Cardiac septum (tissue), 1 donor: ENCODE data around the gene FGF14. TPM values are rescaled to one million over a fixed set of nuclear protein-coding genes. Genes with fewer than 3 reads are reported as not detected.
"Not testable (repeated sequence)": the region's sequence is repeated elsewhere in the genome, so short reads cannot be mapped to it uniquely, and the experiment has no call there.

Experiments
- DNase-seq: peaks from one replicate; pipeline ENCODE4 v3.0.0-alpha.2; 2020; ENCODE audit warnings: low spot score
- intact Hi-C: fragments of 100-400 bp; cut with DNase I; formaldehyde crosslinking; loops from one replicate; pipeline ENCODE4 v1.14.0; 2022
- total RNA-seq: library from RNA; stranded (reverse); fragmentation: NEBNext Ultra II Directional; extraction: Animal tissue kit (Norgen Biotek cat#: 25700); gene quantifications from one replicate; pipeline ENCODE4 v1.2.1, GENCODE V29; 2021
- donor health status: DM: no; HTN: no; CAD: no.

Gene FGF14
- total RNA-seq, 1 donor from 2014 or later: 4.8 TPM

DNA sequence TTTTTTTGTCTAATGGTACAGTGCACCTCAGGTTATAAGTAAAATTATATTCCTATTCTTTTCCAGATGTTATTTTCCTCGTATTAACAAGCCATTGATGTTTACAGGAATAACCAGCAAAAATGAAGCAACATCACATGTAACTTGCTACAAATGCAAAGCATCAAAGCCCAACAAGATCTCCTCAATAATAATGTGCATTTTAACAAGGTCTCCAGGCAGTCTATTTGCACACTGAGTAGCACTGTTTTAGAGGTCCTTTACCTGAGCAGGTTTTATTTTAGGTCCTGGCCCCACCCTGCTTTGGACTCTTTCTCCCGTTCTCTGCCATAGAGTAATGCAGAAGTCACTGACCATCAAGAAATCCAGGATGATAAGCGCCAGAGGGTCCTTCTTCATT is 298.4 kb downstream of the FGF14 start:
- no peak for DNase-seq
- intact Hi-C loops: no loop called here

GRCh38 chr13:102100234-102100633 is 301.6 kb downstream of the FGF14 start:
- intact Hi-C loops: no loop called here
- DNase-seq: no peak

DNA sequence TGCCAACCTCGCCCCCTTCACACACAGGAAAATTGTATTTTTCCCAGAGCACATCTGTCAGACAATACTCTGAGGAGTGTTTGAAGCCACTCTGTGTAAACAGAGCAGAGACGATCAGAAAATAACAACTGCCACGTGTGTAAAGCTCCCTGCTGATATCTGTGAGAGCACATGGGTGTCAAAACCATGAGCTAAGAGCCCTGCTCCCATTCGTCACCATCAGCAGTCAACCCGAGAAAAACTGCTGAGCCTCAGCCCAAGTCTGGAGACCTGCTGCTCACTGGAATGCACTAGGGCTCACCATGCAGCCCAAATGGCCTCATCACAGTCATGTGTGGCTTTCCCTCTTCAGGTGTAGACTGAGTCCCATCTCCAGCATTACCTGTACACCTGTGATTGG is 304.1 kb downstream of the FGF14 start:
- intact Hi-C loops: loop anchor here (10.0 kb wide), 1 partner anchor 153 kb away; no protein-coding TSS in a partner anchor
- no peak for DNase-seq

GRCh38 chr13:102093288-102093687 is 308.6 kb downstream of the FGF14 start:
- not testable (repeated sequence) for DNase-seq
- intact Hi-C loops: loop anchor here (10.0 kb wide), 1 partner anchor 148 kb away; no protein-coding TSS in a partner anchor

DNA sequence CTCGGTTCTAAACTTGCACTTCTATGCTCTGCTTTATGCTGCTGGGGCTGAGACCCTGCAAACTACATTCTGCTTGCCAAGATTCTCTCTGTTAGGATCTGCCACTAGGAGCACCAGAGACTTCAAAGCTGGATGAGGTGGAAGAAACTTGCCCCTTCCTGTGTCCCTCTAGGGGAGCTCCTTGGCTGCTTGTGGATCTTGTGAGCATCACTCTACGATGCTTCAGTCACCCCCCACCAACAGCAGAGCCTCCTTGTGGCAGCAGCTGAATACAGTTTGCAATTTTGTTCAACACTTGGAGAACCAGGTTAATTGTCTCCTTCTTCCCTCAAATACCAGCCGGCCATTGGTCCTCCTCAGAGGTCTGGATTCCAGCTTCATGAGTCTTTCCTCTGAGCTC is 310.6 kb downstream of the FGF14 start:
- no peak for DNase-seq
- intact Hi-C loops: loop anchor here (10.0 kb wide), 1 partner anchor 146 kb away; no protein-coding TSS in a partner anchor

DNA sequence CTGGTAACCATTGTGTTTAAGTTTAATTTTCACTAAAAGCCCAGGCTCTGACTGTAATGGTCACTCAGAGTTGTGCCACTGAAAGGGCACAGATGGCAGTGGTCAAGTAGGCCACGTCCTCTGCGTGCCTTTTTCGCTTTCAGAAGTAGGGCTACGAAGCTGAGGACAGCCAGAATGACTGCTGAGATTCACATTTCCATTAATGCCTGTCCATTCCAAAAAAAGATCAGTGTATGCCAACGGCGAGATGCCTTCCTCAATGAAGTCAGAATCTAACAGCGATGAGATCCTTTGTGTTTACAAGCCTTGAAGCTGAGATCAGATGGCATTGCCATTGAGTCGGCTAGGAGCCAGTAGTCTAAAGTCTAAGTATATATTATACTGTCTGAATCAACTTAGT is 311.3 kb downstream of the FGF14 start:
- intact Hi-C loops: loop anchor here (10.0 kb wide), 1 partner anchor 146 kb away; no protein-coding TSS in a partner anchor
- DNase-seq: no peak

DNA sequence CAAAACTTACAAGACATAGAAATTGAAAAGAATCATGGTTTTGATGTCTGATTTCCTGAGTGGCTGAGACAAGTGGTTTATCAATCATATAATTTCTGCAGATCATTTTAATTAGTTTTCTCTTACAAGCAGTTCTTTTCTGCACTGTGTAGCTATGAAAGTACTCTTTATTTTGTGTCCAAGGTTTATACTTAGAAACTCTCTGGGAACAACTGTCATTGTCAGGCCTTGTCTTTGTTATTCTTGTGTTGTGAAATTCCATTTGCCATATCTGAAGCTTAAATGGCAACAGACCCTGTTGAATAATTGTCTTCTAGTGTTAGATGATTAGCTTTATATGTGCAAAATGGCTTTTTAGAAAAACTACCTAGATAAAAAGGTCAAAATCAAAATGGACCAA is 312.1 kb downstream of the FGF14 start:
- intact Hi-C loops: loop anchor here (10.0 kb wide), 2 partner anchors 75 to 145 kb away; no protein-coding TSS in a partner anchor

GRCh38 chr13:102089177-102089576 is 312.7 kb downstream of the FGF14 start:
- DNase-seq: no peak
- intact Hi-C loops: loop anchor here (10.0 kb wide), 1 partner anchor 74 kb away; no protein-coding TSS in a partner anchor

More for the DNA sequence above, 312.1 kb downstream of the FGF14 start:
- DNase-seq: no peak

GRCh38 chr13:102073251-102073650 is 328.6 kb downstream of the FGF14 start:
- no peak for DNase-seq
- intact Hi-C loops: no loop called here

DNA sequence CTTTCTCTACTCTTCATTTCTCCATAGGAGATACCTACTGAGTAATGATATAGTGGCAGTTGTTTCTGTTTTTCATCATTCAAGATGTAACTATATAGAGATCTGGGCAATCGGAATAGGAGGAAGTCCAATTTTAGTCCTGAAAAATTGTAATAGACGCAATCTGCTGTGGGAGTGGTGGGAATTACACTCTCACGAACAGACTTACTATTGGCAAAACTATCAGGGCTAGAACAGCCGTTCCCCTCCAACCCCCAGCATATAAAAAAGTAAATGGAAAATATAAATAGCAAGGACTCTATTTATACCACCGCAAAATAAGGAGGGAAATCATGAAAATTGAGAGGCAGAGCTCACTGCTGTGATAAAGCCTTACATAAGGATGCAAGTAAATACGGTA is 330.1 kb downstream of the FGF14 start:
- intact Hi-C loops: no loop called here
- DNase-seq: no peak

DNA sequence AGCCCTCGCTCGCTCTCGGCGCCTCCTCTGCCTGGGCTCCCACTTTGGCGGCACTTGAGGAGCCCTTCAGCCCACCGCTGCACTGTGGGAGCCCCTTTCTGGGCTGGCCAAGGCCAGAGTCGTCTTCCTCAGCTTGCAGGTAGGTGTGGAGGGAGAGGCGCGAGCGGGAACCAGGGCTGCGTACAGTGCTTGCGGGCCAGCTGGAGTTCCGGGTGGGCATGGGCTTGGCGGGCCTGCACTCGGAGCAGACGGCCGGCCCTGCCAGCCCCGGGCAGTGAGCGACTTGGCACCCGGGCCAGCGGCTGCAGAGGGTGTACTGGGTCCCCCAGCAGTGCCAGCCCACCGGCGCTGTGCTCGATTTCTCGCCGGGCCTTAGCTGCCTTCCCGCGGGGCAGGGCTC is 333.5 kb downstream of the FGF14 start:
- intact Hi-C loops, DNase-seq: not testable (repeated sequence)

GRCh38 chr13:102055090-102055779 is 346.6 kb downstream of the FGF14 start:
- intact Hi-C loops: no loop called here
- no peak for DNase-seq

DNA sequence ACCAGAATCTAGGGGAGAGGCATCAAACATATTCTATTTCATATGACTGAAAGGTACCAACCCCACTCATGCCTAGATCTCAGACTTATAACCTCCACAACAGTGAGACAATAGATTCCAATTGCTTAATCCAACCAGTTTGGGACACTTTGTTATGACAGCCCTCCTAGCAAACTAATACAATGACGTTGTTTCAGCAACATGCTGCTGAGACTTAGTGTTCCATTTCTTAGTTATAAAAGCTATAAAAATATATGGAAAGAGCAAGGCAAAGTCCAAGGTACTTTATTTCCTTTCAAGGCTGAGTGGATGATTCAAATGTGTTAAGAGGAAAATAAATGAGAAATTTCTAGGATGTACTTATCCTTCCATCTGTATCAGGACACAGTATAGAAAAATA is 352.0 kb downstream of the FGF14 start:
- DNase-seq: no peak
- intact Hi-C loops: no loop called here

- intact Hi-C loops: no loop called here
- DNase-seq: no peak
These were observed 356.1 kb downstream of the FGF14 start for GRCh38 chr13:102045731-102046130.

- no peak for DNase-seq
- intact Hi-C loops: no loop called here
These were observed 359.1 kb downstream of the FGF14 start for GRCh38 chr13:102042746-102043145.

DNA sequence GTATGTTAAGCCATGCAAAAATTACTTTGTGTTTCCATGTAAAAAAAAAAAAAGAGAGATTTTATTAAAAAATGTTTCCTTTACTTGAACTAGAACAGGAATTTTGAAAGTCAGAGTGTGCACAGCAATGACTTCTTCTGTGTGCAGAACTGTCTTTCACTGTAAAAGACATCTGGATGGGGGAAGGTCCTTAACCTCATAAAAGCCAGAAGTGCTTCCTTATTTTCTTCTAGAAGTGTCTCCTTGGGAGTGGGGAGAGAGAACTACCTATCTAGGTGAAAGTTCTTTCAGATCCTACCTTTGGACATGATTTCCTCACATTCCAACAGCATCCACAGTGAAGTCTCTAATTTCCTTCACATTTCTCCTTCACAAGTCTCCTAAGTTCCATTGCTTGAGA is 360.3 kb downstream of the FGF14 start:
- no peak for DNase-seq

DNA sequence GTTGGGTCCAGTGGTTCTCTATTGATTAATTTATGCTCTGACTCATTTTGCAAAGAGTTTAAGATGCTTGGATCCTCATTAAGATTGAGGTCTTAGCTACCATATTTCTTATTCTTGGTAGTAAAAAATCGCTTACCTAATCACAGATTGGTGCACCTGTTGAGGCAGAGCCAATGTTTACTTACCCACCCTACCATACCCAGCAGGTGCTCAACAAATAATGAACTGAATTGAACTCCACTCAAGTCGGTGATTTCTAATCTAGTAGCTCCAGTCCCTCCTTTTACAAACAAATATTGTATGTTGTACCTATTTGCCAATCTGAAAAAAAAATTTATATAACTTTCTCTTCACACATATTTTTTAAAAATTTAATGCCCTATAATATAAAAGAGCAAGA is 361.0 kb downstream of the FGF14 start:
- no peak for DNase-seq
- intact Hi-C loops: no loop called here

More for the DNA sequence above, 360.3 kb downstream of the FGF14 start:
- intact Hi-C loops: no loop called here

DNA sequence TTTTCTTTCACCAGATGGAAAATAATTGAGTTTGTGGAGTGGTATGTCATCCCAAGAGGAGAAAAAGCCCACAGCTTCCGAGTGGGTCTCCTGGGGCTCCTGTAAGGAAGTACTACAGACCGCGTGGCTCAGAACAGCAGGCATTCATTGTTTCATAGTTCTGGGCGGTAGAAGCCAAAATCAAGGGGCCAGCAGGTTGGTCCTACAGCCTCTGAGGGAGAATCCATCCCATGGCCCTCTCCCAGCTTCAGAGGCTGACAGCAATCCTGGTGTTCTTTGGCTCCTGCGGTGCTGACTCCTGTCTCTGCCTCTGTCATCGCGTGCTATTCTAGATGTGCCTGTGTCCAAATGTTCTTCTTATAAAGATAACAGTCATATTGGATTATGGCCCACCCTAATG is 362.6 kb downstream of the FGF14 start:
- intact Hi-C loops: no loop called here
- DNase-seq: peak; percentile 77

- no peak for DNase-seq
- intact Hi-C loops: no loop called here
These were observed 363.1 kb downstream of the FGF14 start for GRCh38 chr13:102038787-102039186.

GRCh38 chr13:102035969-102036368 is 365.9 kb downstream of the FGF14 start:
- no peak for DNase-seq
- intact Hi-C loops: no loop called here

- intact Hi-C loops: no loop called here
- no peak for DNase-seq
These were observed 368.0 kb downstream of the FGF14 start for GRCh38 chr13:102033857-102034331.
